Activated CD8-positive, alpha-beta T cell treated with anti-CD3 and anti-CD28 coated beads, Interleukin-2, amount 10 ng/mL, durations not matched to agents 7 days and 5 days (primary cell): ENCODE data around the gene PI4KB. TPM values are rescaled to one million over a fixed set of nuclear protein-coding genes. Genes with fewer than 3 reads are reported as not detected.

Experiments used
- ATAC-seq: fragments of 150-1000 bp; cut with Tn5 transposase; one replicate; pipeline ENCODE4 v1.10.0; 2021; ENCODE audit warnings: moderate library complexity
- CTCF ChIA-PET: fragments of 350-600 bp; sonication (Branson Sonifier 250); formaldehyde crosslinking; loops from one replicate; lab custom pipeline; 2021; ENCODE audit warnings: antibody characterized with exemption; lab: Charles Lee
- POLR2A ChIA-PET: fragments of 350-600 bp; sonication (Branson Sonifier 250); formaldehyde crosslinking; loops from one replicate; lab custom pipeline; 2021; ENCODE audit warnings: antibody characterized with exemption; lab: Charles Lee
- DNase-seq: peaks from one replicate; pipeline ENCODE4 v3.0.0-alpha.2; 2020
- H3K27ac Mint-ChIP-seq: one replicate; pipeline ENCODE4 v1.8.0; 2021; ENCODE audit warnings: mild to moderate bottlenecking, mixed read lengths
- H3K27me3 Mint-ChIP-seq: one replicate; pipeline ENCODE4 v1.8.0; 2021; ENCODE audit warnings: low read depth, mixed read lengths
- H3K36me3 Mint-ChIP-seq: one replicate; pipeline ENCODE4 v1.8.0; 2021; ENCODE audit warnings: low read depth, mixed read lengths
- H3K4me1 Mint-ChIP-seq: one replicate; pipeline ENCODE4 v1.8.0; 2021; ENCODE audit warnings: low read depth, mixed read lengths
- H3K4me3 Mint-ChIP-seq: one replicate; pipeline ENCODE4 v1.8.0; 2021; ENCODE audit warnings: mild to moderate bottlenecking, mixed read lengths
- H3K9me3 Mint-ChIP-seq: one replicate; pipeline ENCODE4 v1.8.0; 2022; ENCODE audit warnings: mixed read lengths; ENCODE audit not compliant: insufficient read depth
- total RNA-seq, 2 experiments: library from RNA; stranded (reverse); gene quantifications; one replicate each; pipeline ENCODE4 v1.2.3, GENCODE V29; 2021

The PI4KB gene
- total RNA-seq, 2 experiments from 2014 or later = 56.0 to 70.2 TPM

- no peak overlapping the region for H3K4me3 Mint-ChIP-seq
- ATAC-seq = no peak
- H3K27ac Mint-ChIP-seq = peak overlapping the region; percentile 61
- no peaks in the 10 kb centered on the region for H3K27me3 Mint-ChIP-seq
- ChIA-PET CTCF (interaction anchor here (1.2 to 5.4 kb wide), 3 partner anchors 17 to 62 kb away, joined by 3 to 99 read pairs (median 7); partner anchors contain the start of gene PI4KB), POLR2A (interaction anchor here (1.4 kb wide), 2 partner anchors 33 to 90 kb away, joined by 3 to 4 read pairs; partner anchors contain the start of gene PSMD4)
- no peak for DNase-seq
- H3K36me3 Mint-ChIP-seq = peaks cover 40% of the 10 kb centered on the region
- peaks cover 33% of the 10 kb centered on the region for H3K4me1 Mint-ChIP-seq
- no peaks in the 10 kb centered on the region for H3K9me3 Mint-ChIP-seq
Measured at GRCh38 chr1:151344291-151344690, 17.1 kb upstream of the PI4KB start.

GRCh38 chr1:151343587-151343986 is 16.4 kb upstream of the PI4KB start:
- no peak for DNase-seq
- Mint-ChIP-seq H3K4me1 (peaks cover 33% of the 10 kb centered on the region), H3K27me3 (no peaks in the 10 kb centered on the region), H3K4me3 (no peak overlapping the region), H3K9me3 (no peaks in the 10 kb centered on the region), H3K27ac (no peak overlapping the region), H3K36me3 (peaks cover 40% of the 10 kb centered on the region)
- ChIA-PET POLR2A (interaction anchor here (1.4 kb wide), 2 partner anchors 17 to 32 kb away, joined by 4 to 5 read pairs; partner anchors contain the start of gene PI4KB), CTCF (interaction anchor here (1.4 to 5.4 kb wide), 2 partner anchors 45 to 62 kb away, joined by 3 to 99 read pairs; partner anchors contain the start of gene ZNF687)
- ATAC-seq = no peak

- ATAC-seq (no peak), DNase-seq (no peak)
- POLR2A ChIA-PET = interaction anchor here (1.4 kb wide), 1 partner anchor 16 kb away, joined by 5 read pairs; the partner anchor contains the start of gene PI4KB
- H3K9me3 Mint-ChIP-seq = no peaks in the 10 kb centered on the region
- no peak overlapping the region for H3K4me3 Mint-ChIP-seq
- CTCF ChIA-PET = interaction anchor here (0.6 to 5.4 kb wide), 5 partner anchors 44 to 332 kb away, joined by 3 to 99 read pairs (median 3); partner anchors contain the start of gene ZNF687
- no peak overlapping the region for H3K27ac Mint-ChIP-seq
- H3K27me3 Mint-ChIP-seq = no peaks in the 10 kb centered on the region
- peaks cover 27% of the 10 kb centered on the region for H3K4me1 Mint-ChIP-seq
- H3K36me3 Mint-ChIP-seq = peaks cover 40% of the 10 kb centered on the region
Measured at GRCh38 chr1:151342569-151342968, 15.4 kb upstream of the PI4KB start.

GRCh38 chr1:151342021-151342420 is 14.8 kb upstream of the PI4KB start:
- Mint-ChIP-seq H3K4me1 (peaks cover 23% of the 10 kb centered on the region), H3K36me3 (peaks cover 36% of the 10 kb centered on the region), H3K4me3 (no peak overlapping the region), H3K27me3 (no peaks in the 10 kb centered on the region), H3K9me3 (no peaks in the 10 kb centered on the region), H3K27ac (no peak overlapping the region)
- ChIA-PET CTCF (interaction anchor here (0.7 to 5.4 kb wide), 4 partner anchors 43 to 331 kb away, joined by 3 to 99 read pairs (median 4); partner anchors contain the start of gene TNFAIP8L2), POLR2A (interaction anchor here (1.4 kb wide), 1 partner anchor 15 kb away, joined by 5 read pairs; the partner anchor contains the start of gene PI4KB)
- DNase-seq (no peak), ATAC-seq (no peak)

- H3K27me3 Mint-ChIP-seq = no peaks in the 10 kb centered on the region
- H3K4me3 Mint-ChIP-seq = no peak overlapping the region
- DNase-seq (peak; percentile 68), ATAC-seq (peak; percentile 80)
- ChIA-PET CTCF (interaction anchor here (0.6 to 5.4 kb wide), 47 partner anchors 9 to 693 kb away, joined by 3 to 104 read pairs (median 5); partner anchors contain the start of genes CGN, LYSMD1, PI4KB and PSMD4), POLR2A (interaction anchor here (0.6 to 2.1 kb wide), 4 partner anchors 14 to 89 kb away, joined by 3 to 12 read pairs (median 4); partner anchors contain the start of gene PI4KB)
- no peaks in the 10 kb centered on the region for H3K9me3 Mint-ChIP-seq
- peaks cover 33% of the 10 kb centered on the region for H3K36me3 Mint-ChIP-seq
- peaks cover 18% of the 10 kb centered on the region for H3K4me1 Mint-ChIP-seq
- H3K27ac Mint-ChIP-seq = peak overlapping the region; percentile 0
Measured at GRCh38 chr1:151340870-151341754, 13.9 kb upstream of the PI4KB start.

- Mint-ChIP-seq H3K36me3 (peaks cover 2% of the 10 kb centered on the region), H3K4me3 (no peak overlapping the region), H3K27ac (no peak overlapping the region), H3K9me3 (no peaks in the 10 kb centered on the region), H3K4me1 (peaks cover 10% of the 10 kb centered on the region), H3K27me3 (no peaks in the 10 kb centered on the region)
- ChIA-PET CTCF (interaction anchor here (1.3 kb wide), 1 partner anchor 36 kb away, joined by 5 read pairs; no protein-coding TSS in a partner anchor), POLR2A (interaction anchor here (1.6 kb wide), 1 partner anchor 9 kb away, joined by 5 read pairs; the partner anchor contains the start of gene PI4KB)
- DNase-seq = no peak
- ATAC-seq = no peak
Measured at GRCh38 chr1:151336556-151336955, 9.3 kb upstream of the PI4KB start.

- no peak overlapping the region for H3K27ac Mint-ChIP-seq
- ChIA-PET POLR2A (interaction anchor here (0.7 kb wide), 1 partner anchor 48 kb away, joined by 3 read pairs; no protein-coding TSS in a partner anchor), CTCF (interaction anchor here (0.8 kb wide), 1 partner anchor 54 kb away, joined by 4 read pairs; no protein-coding TSS in a partner anchor)
- DNase-seq = no peak
- peaks cover under 1% of the 10 kb centered on the region for H3K36me3 Mint-ChIP-seq
- H3K4me1 Mint-ChIP-seq = peaks cover 3% of the 10 kb centered on the region
- H3K9me3 Mint-ChIP-seq = no peaks in the 10 kb centered on the region
- no peaks in the 10 kb centered on the region for H3K27me3 Mint-ChIP-seq
- no peak for ATAC-seq
- H3K4me3 Mint-ChIP-seq = no peak overlapping the region
Measured at GRCh38 chr1:151334822-151335221, 7.6 kb upstream of the PI4KB start.

- peak overlapping the region; percentile 97 for H3K27ac Mint-ChIP-seq
- H3K4me1 Mint-ChIP-seq = peaks cover 32% of the 10 kb centered on the region
- CTCF ChIA-PET = interaction anchor here (0.6 to 7.2 kb wide), 14 partner anchors 10 to 228 kb away, joined by 3 to 104 read pairs (median 8); partner anchors contain the start of gene PSMB4
- ATAC-seq = peak; percentile 22
- peak; percentile 32 for DNase-seq
- H3K27me3 Mint-ChIP-seq = no peaks in the 10 kb centered on the region
- H3K9me3 Mint-ChIP-seq = no peaks in the 10 kb centered on the region
- peaks cover 29% of the 10 kb centered on the region for H3K36me3 Mint-ChIP-seq
- H3K4me3 Mint-ChIP-seq = peak overlapping the region; percentile 86
- POLR2A ChIA-PET = interaction anchor here (0.6 to 2.8 kb wide), 14 partner anchors 8 to 988 kb away, joined by 3 to 29 read pairs (median 6); partner anchors contain the start of genes CGN, MRPL9, PSMB4 and PSMD4
Measured at GRCh38 chr1:151327903-151328674, 873 bp upstream of the PI4KB start.

GRCh38 chr1:151326619-151327222 is 495 bp downstream of the PI4KB start:
- Mint-ChIP-seq H3K27me3 (no peaks in the 10 kb centered on the region), H3K27ac (peak overlapping the region; percentile 97), H3K9me3 (no peaks in the 10 kb centered on the region), H3K4me3 (peak overlapping the region; percentile 86), H3K36me3 (peaks cover 34% of the 10 kb centered on the region), H3K4me1 (peaks cover 34% of the 10 kb centered on the region)
- POLR2A ChIA-PET = interaction anchor here (0.9 to 2.8 kb wide), 13 partner anchors 10 to 73 kb away, joined by 3 to 29 read pairs (median 5); partner anchors contain the start of genes PSMB4, PSMD4, RFX5 and SELENBP1
- ATAC-seq (peak; percentile 40), DNase-seq (peak; percentile 59)
- CTCF ChIA-PET = interaction anchor here (0.9 to 7.2 kb wide), 12 partner anchors 10 to 267 kb away, joined by 3 to 104 read pairs (median 8); partner anchors contain the start of gene PSMB4
